K562 (cell line): Measurements from ENCODE around the gene SLC39A9. TPM values are rescaled to one million over a fixed set of nuclear protein-coding genes. Genes with fewer than 3 reads are reported as not detected.

Experiments used
- CBX1 ChIP-seq: sonication (generic); IDR thresholded peaks from 2 replicates; pipeline ENCODE4 v1.6.1; 2016; ENCODE audit warnings: antibody characterized with exemption, low read depth, mild to moderate bottlenecking
- E2F6 ChIP-seq, 2 experiments: IDR thresholded peaks; 2 replicates each; pipeline ENCODE4 v1.6.1; 2011; ENCODE audit warnings: borderline replicate concordance in 1 of 2, control low read depth in 1 of 2, low read depth in 1 of 2, low read length in 1 of 2, mild to moderate bottlenecking in 1 of 2, mixed read lengths in 1 of 2, moderate library complexity in 1 of 2; ENCODE audit not compliant: insufficient read depth in 1 of 2, insufficient read length in 1 of 2, poor library complexity in 1 of 2, severe bottlenecking in 1 of 2; ENCODE audit errors: extremely low read depth in 1 of 2
- GATAD2A ChIP-seq: fragments of 450-650 bp; IDR thresholded peaks from 2 replicates; pipeline ENCODE4 v1.6.1; 2017
- HLTF ChIP-seq: fragments of 450-650 bp; IDR thresholded peaks from 2 replicates; pipeline ENCODE4 v1.6.1; 2016
- MNT ChIP-seq, 2 experiments: fragments of 450-650 bp; conservative IDR thresholded peaks; 2 replicates each; pipeline ENCODE4 v1.6.1; 2017; ENCODE audit warnings: mild to moderate bottlenecking in 2 of 2, moderate library complexity in 2 of 2
- RBM39 ChIP-seq: fragments of 200-400 bp; formaldehyde crosslinking; optimal IDR thresholded peaks from 2 replicates; pipeline ENCODE3; 2018; ENCODE audit warnings: low read depth, low read length
- RNF219 ChIP-seq: fragments of 250-450 bp; sonication (Bioruptor Pico); IDR thresholded peaks from 2 replicates; pipeline ENCODE4 v1.5.0; 2022; ENCODE audit warnings: mild to moderate bottlenecking
- SMAD4 ChIP-seq: fragments of 250-450 bp; sonication (Bioruptor Pico); conservative IDR thresholded peaks from 2 replicates; pipeline ENCODE4 v1.8.0; 2021; ENCODE audit warnings: inconsistent platforms, mild to moderate bottlenecking, moderate library complexity
- ZNF212 ChIP-seq: fragments of 450-650 bp; formaldehyde crosslinking; IDR thresholded peaks from 2 replicates; pipeline ENCODE4 v1.4.0; 2020; ENCODE audit warnings: mild to moderate bottlenecking
- ZNF311 ChIP-seq: fragments of 250-450 bp; sonication (Bioruptor Pico); IDR thresholded peaks from 2 replicates; pipeline ENCODE4 v1.4.0; 2020; ENCODE audit warnings: mild to moderate bottlenecking, moderate library complexity
- ZNF431 ChIP-seq: sonication (generic); formaldehyde crosslinking; IDR thresholded peaks from 2 replicates; pipeline ENCODE4 v1.8.0; 2022; ENCODE audit warnings: mild to moderate bottlenecking, missing genetic modification reagents
- ZNF764 ChIP-seq: fragments of 250-450 bp; sonication (Bioruptor Pico); IDR thresholded peaks from 2 replicates; pipeline ENCODE4 v1.4.0; 2020; ENCODE audit warnings: low read depth, mild to moderate bottlenecking, moderate library complexity
- polyA plus RNA-seq, 8 experiments: library from polyadenylated mRNA; depleted of rRNA in 4 of 8; stranded (reverse) in 5 of 8; unstranded in 3 of 8; fragments of >200 nt; fragmentation: Nextera tagmentation in 2 of 8; fragmentation: Illumina TruSeq in 1 of 8; extraction: Ambion mirVana in 2 of 8; extraction: Trizol in 1 of 8; gene quantifications; 2 replicates each; pipeline versions ENCODE4 v1.2.1 to v1.2.3, GENCODE V29; 2011 to 2014; ENCODE audit warnings: inconsistent platforms in 1 of 8, missing spikeins in 1 of 8
- total RNA-seq, 7 experiments: library from RNA; depleted of rRNA in 6 of 7; stranded (reverse); fragments of >200 nt in 6 of 7; fragmentation: Illumina TruSeq in 2 of 7; extraction: Trizol in 2 of 7; gene quantifications; 2 replicates each; pipeline versions ENCODE4 v1.2.1 to v1.2.3, GENCODE V29; 2011 to 2021; ENCODE audit warnings: low replicate concordance in 1 of 7

SLC39A9 gene
- total and polyA plus RNA-seq, 9 of the 15 experiments (the other 6 are each of a cell fraction or from before 2014, with no cell fraction given), result 18.4 to 66.0 (median 32.5) TPM

GRCh38 chr14:69404478-69404877, 6.0 kb downstream of the SLC39A9 start (continued):
- TF ChIP-seq E2F6 (IDR thresholded peaks at IDR 0.05; ENCODE audit: borderline replicate concordance in 1 of 2, extremely low read depth in 1 of 2, insufficient read depth in 1 of 2, insufficient read length in 1 of 2, low read depth in 1 of 2, low read length in 1 of 2, poor library complexity in 1 of 2, severe bottlenecking in 1 of 2) (no peak), ZNF431 (no peak), MNT (conservative IDR thresholded peaks at IDR 0.05) (no peak), CBX1 (no peak), ZNF764 (no peak), RBM39 (no peak), ZNF212 (CRISPR knock-in tag) (no peak), RNF219 (CRISPR knock-in tag) (no peak), SMAD4 (CRISPR knock-in tag) (no peak), HLTF (no peak), ZNF311 (CRISPR knock-in tag) (no peak), GATAD2A (no peak)
